ENCODE data around the gene CHSY3.

The CHSY3 gene

DNA sequence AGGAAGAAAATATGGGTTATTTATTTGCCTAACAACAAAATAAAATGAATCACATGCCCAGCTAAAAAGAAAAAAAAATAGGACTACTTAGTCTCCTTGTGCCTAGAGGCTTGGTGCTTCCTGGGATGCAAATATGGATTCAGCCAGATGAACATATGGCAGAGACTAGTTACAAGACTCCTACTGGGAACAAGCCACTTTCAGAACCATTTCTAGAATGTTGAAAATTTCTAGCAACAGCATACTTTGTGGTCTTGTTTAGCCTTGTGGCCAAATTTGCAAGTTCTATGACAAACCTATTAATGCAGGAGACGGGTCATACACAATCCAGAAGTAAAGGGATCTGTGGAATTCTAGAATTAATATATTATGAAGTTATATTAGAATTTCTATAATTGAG lies 198.7 kb downstream of the CHSY3 start:
- DNase-seq, result no peak

DNA sequence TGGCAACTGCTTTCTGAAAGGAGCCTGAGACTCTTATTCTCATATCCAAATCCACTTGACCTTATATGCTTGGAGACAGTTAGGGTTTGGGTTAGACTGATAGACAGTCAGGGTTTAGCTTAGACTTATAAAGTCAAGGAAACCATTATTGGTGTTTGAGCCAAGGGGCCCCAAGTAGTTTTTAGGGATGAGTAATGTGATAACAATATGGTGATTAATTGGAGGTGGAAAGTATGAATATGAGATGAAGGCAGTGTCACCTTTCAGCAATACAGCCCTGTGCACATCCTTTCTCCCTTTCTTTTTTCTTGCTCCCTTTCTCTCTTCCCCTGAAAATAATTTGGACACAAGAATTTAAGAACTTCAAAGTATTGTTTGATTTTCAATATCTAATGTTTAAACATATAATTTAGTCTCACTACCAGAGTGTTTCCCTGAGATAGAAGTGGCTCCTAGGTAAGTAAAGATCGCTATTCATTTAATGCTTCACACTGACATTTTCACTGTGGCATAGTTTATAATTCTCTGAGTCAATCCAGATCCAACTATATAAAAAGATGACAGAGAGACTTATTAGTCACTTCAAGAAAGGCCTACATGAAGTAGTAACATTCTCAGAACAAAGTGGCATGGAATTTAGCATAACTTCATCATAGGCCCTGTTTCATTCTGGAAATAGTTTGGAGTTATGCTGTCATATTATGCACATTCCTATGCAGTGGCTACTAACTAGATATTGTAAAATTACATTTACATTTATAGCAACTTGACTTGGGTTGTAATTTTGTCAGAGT lies 200.8 kb downstream of the CHSY3 start:
- DNase-seq, result no peak

DNA sequence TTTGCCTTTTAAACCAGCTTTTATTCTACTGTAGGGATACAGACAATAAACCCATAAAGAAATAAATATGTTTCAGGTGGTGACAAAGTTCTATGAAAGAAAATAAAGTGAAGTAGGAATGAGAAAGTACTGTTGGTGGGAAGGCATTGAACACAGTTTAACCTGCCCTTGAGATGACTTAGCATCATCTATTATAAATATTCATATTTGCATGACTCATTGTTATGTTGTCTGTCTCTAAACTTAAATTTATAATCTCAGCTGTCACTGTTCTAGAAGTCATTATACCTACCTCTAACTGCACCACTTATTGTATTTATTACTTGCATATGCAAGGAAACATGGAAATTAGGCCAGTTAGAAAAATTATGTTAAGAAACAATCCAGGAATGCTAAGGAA lies 202.2 kb downstream of the CHSY3 start:
- DNase-seq, result no peak

DNA sequence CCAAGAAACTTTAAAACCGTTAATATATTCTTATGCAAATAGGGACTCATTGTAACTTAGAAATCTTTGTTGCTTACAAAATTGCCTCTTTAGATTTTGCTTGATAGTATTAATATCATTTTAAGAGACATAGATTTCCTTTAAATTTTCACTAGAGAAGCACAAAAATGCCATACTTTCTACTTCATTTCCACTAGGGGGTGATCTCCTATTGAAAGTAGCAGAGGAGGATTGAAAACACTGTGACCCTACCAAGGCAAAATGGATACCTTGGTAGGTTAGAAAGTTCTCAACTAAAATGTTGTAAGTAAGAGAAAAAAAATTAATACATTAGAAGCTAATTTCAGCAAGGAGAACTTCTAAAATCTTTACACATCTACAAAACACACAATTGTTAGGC lies 204.9 kb downstream of the CHSY3 start:
- no peak for DNase-seq

DNA sequence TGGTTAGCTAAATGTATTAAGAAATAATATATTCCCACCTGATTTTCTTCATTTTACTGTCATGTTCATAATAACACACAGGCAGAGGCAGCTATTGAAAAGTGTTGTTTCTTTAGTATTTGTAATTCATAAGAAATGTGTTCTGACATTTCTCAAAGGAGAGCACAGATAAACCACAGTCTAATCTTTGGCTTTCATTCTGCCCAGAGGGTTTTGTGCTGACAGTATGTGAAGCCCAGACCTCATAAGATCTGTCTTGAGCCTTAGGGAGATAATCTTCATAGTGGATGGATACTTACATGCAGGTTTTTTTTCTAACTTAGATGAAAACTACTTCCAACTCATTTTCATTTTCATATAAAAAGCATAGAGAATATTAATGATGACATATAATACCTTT lies 206.1 kb downstream of the CHSY3 start:
- no peak for DNase-seq

DNA sequence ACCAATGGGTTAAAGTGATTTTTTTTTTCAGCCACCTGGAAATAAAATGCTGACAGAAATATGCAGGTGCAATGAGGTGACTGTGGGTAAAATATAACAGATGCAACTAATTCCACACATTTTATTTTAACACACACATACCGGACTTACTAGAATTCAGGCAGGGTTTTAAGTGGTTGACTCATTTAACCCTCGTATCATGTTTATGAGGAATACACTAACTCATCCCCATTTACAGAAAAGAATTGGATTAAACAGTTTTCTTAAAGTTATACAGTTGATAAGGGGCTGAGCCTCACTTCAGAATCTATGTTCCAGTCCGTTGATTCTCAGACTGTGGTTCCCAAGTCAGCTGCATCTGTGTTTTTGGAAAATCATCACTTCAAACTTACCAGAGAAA lies 207.5 kb downstream of the CHSY3 start:
- no peak for DNase-seq

DNA sequence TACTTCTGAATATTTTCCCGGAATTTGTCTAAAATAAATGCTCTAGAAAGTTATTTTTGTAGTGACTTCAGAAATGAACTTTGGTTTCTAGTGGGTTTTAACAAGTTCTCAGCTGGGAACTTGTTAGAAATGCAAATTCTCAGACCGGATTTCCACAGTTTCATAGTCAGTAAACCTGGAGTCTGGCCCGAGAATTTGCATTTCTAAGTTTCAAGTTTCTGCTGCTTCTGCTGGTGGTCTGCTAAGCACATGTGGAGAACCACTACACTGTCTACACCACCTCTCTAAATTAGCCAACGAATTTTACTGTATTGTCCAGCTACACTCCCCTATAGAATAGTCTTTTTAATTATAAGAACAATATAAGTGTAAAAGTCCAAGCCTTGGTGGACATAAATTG lies 208.0 kb downstream of the CHSY3 start:
- no peak for DNase-seq

DNA sequence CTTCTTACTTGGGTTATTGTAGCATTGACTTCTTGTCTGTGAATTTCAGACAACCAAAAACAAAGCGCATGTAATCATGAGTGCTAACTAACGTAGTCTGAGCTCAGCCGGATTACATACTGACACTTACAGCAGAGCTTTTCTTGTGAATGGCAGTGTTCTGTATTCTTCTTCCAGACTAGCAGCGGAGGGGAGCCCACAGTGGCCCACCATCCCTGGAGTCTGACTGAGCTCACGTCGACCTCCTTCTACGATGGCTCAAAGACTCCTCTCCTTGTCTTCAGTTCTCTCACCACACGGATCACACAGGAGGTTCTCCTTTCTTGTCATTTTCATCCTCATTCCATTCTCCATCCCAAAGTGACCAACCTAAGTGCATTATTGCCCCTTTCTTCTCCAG lies 211.4 kb downstream of the CHSY3 start:
- DNase-seq, result no peak

DNA sequence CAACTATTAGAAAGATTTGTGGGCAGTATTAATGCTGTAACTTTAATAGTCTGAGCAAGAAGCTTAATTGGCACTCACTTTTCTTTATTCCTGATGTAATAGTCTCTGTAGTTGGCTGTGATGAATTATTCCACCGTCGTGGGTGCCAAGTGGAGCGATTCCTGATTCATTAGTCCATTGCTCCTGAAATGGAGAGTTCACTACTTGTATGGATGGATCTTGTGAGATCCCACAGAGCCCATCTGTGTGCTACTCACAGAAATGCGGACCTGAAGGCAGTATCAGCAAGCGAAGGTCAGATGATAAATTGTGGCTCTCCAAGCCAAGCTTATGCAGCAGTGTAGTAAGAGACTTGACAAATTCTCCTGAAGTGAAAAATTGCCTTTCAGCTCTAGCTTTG lies 212.2 kb downstream of the CHSY3 start:
- no peak for DNase-seq

DNA sequence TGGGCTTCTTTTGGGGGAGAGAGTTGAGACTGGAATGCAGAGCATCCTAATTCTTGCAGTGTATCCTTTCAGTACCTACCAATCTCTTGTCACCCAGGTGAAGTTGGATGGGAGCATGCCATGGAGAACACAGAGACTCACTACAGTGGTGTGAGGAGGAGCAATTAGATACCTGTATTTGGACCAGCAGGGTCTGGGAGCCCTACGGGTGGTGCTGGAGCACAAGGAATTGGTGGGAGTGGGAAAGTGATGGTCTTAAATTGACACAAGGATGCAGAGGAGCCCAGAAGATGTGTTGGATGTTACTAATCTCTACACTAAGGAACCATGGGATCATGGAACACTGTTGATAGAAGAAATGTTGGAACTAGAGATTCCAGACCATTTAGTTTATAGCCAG lies 212.7 kb downstream of the CHSY3 start:
- DNase-seq, result no peak

DNA sequence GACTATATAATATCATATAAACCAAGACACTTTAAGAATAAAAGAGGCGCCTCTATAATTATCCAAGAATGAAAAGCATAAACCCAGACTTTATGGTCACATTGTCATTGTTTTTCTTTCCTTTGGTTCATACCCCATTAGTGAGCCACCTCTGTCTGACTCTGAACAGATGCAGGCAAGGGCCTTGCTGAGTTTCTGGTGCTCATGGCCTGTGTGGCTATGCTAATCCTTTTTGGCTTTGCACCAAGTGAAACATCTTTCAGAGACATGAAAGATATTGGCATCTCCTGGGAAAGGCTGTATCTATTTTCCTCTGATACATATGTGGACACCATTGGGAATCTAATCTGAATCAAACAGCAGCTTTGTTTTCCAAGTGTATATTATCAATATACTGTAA lies 222.5 kb downstream of the CHSY3 start:
- no peak for DNase-seq

DNA sequence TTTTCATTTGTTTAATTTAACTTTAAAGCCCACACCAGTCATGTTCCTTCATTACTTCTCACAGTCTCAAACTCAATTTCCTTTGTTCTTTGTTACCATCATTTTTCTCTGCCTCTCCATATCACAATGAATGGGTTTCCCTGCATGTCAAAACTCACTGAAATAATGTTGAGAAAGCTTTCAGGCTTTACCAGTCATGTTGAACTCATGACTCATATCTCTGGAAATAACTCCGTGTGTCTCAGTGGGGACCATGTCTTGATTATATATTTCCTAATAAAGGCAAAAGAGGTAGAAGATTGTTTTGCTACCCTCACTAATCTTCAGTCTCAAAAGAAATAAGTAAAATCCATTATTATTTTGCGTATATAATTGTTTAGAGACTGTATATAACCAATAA lies 231.2 kb downstream of the CHSY3 start:
- no peak for DNase-seq

DNA sequence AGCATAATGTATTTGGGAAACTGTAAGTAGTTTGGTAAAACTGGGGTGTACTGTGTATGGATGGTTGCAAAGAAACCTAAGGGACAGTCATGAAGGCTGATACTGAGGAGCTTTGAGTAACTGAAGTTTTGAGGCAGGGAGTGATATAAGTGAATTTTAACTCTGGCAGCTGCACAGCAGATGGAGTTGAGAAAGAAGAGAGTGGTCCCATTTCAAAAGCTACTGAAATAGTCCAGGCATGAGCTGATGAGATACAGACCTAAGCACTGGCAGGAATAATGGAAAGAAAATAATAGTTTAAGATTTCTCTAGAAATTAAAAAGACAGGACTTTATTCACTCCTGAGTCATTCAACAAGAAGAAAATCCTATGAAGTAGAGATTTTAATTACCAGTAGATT lies 232.0 kb downstream of the CHSY3 start:
- DNase-seq, result no peak

DNA sequence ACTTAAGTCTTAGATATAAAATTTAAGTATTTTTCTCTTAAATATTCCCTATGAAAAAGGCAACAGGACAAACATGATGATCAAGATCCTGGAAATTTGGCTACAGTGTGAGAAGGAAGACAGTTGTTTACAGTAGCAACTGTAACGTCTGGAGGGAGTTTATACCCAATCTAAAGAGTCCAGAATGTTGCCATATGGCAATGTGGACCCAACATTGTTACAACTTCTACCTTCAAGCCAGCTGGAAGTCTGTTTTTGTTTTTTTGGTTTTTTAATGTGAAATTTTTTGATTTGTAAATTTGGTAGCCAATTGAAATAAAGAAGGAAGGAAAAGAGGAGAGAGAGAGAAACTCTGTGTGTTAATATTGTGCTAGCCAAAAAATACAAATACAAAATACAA lies 233.4 kb downstream of the CHSY3 start:
- DNase-seq, result no peak

DNA sequence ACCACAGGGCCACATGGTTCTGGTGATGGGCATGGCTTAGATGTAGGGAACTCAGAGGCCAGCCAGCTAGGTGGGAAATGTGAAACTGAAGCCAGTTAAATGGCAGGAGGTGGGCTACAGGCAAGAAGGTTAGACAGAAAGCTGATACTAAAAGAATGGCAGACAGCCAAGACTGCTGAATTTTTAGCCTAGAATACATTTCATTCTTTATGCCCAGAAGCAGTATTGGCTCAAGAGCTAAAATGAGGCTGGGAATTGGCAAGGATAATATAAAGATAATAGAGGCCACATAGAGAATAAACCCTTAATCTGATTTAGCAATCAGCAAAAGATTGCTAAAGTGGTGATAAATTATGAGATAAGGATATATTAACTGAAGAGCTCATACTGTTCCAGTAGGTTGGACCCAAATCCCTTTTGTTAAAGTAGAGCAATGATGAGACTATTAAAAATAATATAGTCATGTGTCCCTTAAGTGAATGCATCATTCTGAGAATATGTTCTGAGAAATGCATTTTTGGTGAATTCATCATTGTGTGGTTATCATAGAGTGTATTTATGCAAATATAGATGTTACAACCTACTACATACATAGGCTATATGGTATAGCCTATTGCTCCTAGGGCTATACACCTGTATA lies 234.3 kb downstream of the CHSY3 start:
- DNase-seq, result no peak

DNA sequence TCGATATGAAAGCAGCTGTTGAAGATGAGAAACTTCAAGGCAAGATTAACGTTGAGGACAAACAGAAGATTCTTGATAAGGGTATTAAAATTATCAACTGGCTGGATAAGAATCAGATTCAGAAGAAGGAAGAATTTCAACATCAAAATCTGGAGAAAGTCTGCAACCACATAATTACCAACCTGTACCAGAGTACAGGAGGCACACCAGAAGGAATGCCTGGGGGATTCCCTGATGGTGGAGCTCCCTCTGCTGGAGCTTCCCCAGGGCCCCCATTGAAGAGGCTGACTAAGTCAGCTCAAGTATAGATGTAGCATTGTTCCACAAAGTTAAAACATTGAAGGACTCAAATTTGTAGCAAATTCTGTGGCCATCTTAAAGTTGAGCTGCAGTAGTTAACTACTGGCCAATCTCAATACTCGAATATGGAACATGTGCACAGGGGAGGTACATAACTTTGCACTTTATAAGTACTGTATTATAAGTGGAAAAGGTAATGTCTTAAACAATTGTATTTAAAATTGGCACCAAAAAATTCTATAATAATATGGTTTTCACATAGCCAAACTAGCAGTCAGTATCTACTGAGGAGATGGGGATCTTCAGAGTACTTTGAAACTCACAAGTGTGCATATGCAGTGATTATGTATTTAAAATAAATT lies 237.5 kb downstream of the CHSY3 start:
- DNase-seq, result no peak

DNA sequence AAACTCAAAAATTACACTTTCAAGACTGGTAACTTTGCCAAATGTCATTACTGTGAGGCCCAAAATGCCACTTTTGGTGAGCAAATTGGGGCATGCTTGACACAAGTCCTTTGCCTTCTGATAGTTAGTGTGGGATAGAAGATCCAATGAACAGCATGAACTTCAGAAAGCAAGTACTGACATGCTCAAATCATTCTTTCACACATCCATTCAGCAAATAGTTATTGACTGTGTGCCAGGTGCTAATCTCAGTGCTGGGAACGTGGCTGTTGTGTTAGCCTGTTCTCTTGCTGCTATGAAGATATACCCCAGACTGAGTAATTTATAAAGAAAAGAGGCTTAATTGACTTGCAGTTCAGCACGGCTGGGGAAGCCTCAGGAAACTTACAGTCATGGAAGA lies 247.0 kb downstream of the CHSY3 start:
- DNase-seq, result no peak

DNA sequence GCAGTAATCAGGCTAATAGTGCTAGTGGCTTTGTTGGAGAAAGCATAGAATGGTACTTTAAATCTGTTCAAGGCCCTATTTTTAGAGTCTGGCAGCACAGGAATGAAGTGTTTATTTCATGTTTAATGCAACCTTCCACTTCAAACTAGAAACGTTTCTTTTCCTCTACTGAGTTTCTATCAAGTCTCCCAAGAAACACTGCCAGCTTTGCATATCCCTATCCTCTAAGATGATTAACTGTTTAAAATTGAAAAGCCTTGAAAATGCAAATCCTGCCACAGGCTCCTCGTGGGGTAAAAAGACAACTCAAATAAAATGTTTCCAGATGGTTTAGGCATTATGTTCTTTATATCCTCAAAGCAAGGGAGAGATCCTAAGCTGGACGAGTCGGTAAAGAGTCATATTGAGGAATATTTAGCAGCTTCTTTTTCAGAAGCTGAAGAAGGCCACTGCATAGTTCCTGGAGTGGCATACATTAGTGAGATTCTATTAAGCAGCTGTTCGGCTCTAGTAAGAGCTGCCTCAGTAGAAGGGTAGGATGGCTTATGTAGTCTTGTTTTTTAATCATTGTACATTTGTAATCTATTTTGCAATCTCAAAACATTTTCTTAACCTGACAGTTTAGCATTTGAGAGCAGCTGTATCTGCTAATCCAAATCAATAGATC lies 251.2 kb downstream of the CHSY3 start:
- DNase-seq, result no peak

DNA sequence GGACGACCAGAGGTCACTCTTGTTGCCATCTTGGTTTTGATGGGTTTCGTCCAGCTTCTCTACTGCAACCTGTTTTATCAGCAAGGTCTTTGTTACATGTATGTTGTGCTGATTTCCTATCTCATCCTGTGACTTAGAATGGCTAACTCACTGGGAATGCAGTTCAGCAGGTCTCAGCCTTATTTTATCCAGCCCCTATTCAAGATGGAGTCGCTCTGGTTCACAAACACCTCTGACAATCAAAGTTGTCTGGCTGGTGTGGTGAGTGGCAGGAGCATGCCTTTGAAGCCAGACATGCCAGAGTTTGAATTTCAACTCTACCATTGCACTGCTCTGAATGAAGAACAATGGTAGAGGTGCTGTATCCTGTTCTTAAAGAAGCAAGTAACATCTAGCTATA lies 253.8 kb downstream of the CHSY3 start:
- DNase-seq, result no peak

DNA sequence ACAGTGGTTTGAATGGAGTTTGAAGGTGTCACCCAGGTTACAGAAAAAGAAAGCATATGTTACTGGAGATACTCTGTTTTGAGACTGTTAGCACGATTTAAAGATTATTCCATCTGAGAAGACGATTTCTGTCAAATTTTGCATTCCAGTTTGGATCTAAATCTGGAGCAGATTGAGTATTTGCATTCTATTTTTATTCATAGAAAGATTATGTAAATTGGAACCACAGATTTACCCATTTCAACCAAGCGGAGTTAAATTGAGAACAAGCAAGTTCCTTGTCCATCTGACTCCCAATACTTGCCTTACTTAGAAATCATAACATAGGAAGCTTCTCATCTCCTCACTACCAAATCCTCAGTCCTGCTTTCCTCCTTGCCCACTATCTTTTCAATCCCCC lies 255.7 kb downstream of the CHSY3 start:
- DNase-seq, result no peak

DNA sequence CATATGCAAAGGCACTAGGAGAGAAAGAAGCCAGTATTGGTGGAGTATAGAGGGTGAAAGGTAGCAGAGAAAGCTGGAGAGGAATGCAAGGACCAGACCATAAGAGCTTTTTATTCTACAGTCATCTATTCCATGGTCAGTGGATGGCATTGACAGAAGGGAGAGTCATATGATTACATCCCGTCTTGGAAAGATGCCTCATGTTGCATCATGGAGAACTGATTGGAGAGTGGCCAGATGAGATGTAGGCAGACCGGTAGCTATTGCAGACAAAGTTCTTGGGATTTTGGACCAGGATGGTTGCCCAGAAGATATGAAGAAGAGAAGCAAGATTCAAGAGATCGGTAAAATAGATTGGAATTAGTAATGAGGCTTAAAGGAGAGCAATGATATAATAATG lies 260.7 kb downstream of the CHSY3 start:
- no peak for DNase-seq

DNA sequence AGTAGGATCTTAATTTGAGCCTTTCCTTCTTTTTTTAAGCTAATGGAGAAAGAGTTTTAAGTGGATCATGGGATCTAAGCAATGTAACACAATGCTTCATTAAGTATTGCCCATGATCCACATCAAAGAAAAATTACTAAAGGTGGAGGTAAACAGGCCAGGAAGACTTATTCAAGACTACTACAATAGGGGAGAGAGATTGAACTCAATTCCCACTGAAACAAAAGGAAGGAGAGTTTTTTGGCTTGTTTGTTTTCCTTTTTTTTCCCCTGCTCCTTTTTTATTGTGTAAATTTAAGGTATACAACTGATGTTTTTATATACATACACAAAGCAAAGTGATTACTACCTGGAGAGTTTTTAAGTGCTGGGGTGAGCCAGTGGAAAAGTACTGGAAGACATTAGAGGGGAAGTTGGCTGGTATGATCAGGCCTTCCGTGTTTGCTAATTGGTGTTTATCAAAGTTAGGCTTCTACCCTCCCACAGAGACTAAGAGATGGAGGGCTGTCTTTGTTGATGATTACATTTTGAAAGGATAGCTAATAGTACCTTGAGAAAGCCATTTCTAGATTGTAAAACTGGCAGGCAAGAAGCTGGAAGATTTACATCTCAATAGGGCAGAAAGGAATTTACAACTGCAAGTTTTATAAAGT lies 262.7 kb downstream of the CHSY3 start:
- DNase-seq, result no peak

DNA sequence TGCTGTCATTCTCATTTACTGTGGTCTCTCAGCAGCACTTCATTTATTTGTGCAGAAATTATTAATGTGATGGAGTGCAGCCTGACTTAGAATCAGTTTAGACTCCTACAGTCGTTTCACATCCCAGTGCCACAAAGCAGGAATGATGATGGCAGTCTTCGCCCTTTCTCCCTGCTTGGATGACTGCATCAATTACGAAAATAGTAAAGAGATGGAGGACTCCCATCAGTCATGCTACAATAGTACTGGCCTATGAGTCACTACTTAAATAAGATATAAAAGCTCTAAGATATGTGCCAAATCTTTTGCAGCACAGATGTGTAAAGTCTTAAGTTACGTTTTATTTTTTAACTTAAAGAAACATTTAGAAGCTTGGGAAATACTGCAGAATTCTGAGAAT lies 263.9 kb downstream of the CHSY3 start:
- DNase-seq, result no peak

Data from activated CD8-positive, alpha-beta memory T cell treated with anti-CD3 and anti-CD28 coated beads, Interleukin-2, amount 50 U/mL, for 4 hours (primary cell).